ENCODE data around the gene DNAH14. TPM values are rescaled to one million over a fixed set of nuclear protein-coding genes. Genes with fewer than 3 reads are reported as not detected.

The DNAH14 gene
- total RNA-seq, 3 donors from 2014 or later = 9.2 to 12.7 (median 10.0) TPM

- Histone ChIP-seq H3K36me3 (ENCODE audit: low read depth) (no peaks in the 10 kb centered on the region), H3K9me3 (no peaks in the 10 kb centered on the region), H3K4me1 (ENCODE audit: low read depth) (no peaks in the 10 kb centered on the region), H3K4me3 (no peak overlapping the region)
- no peak for DNase-seq
- intact Hi-C loops (cut with DNase I, micrococcal nuclease) = no loop called here
- no peak for ATAC-seq
- no peak for TF ChIP-seq CTCF (IDR thresholded peaks at IDR 0.05)
These were observed 417.7 kb downstream of the DNAH14 start for GRCh38 chr1:225347123-225347683.

GRCh38 chr1:225348400-225348799, 418.9 kb downstream of the DNAH14 start:
- no peaks in the 10 kb centered on the region for H3K4me1 ChIP-seq (ENCODE audit: low read depth)
- no peak for TF ChIP-seq CTCF (IDR thresholded peaks at IDR 0.05)
- no peaks in the 10 kb centered on the region for H3K36me3 ChIP-seq (ENCODE audit: low read depth)
- H3K9me3 ChIP-seq = no peaks in the 10 kb centered on the region
- ATAC-seq (no peak), DNase-seq (no peak)
- intact Hi-C loops (cut with DNase I, micrococcal nuclease) = no loop called here
- no peak overlapping the region for H3K4me3 ChIP-seq

- DNase-seq (no peak), ATAC-seq (no peak)
- H3K4me3 ChIP-seq = no peak overlapping the region
- intact Hi-C loops (cut with DNase I, micrococcal nuclease) = no loop called here
- H3K4me1 ChIP-seq (ENCODE audit: low read depth) = no peaks in the 10 kb centered on the region
- no peaks in the 10 kb centered on the region for H3K36me3 ChIP-seq (ENCODE audit: low read depth)
- H3K9me3 ChIP-seq = no peaks in the 10 kb centered on the region
- no peak for TF ChIP-seq CTCF (IDR thresholded peaks at IDR 0.05)
These were observed 420.4 kb downstream of the DNAH14 start for GRCh38 chr1:225349826-225350225.

- Histone ChIP-seq H3K36me3 (ENCODE audit: low read depth) (no peaks in the 10 kb centered on the region), H3K4me3 (no peak overlapping the region), H3K4me1 (ENCODE audit: low read depth) (no peaks in the 10 kb centered on the region), H3K9me3 (no peaks in the 10 kb centered on the region)
- ATAC-seq = no peak
- intact Hi-C loops (cut with DNase I, micrococcal nuclease) = no loop called here
- TF ChIP-seq CTCF (IDR thresholded peaks at IDR 0.05) = no peak
- DNase-seq = no peak
These were observed 421.4 kb downstream of the DNAH14 start for GRCh38 chr1:225350872-225351271.

- Histone ChIP-seq H3K4me1 (ENCODE audit: low read depth) (no peaks in the 10 kb centered on the region), H3K36me3 (ENCODE audit: low read depth) (no peaks in the 10 kb centered on the region), H3K4me3 (no peak overlapping the region), H3K9me3 (no peaks in the 10 kb centered on the region)
- ATAC-seq (no peak), DNase-seq (no peak)
- intact Hi-C loops (cut with DNase I, micrococcal nuclease) = no loop called here
- no peak for TF ChIP-seq CTCF (IDR thresholded peaks at IDR 0.05)
These were observed 425.4 kb downstream of the DNAH14 start for GRCh38 chr1:225354906-225355305.

- no peaks in the 10 kb centered on the region for H3K4me1 ChIP-seq (ENCODE audit: low read depth)
- H3K9me3 ChIP-seq = no peaks in the 10 kb centered on the region
- H3K36me3 ChIP-seq (ENCODE audit: low read depth) = no peaks in the 10 kb centered on the region
- DNase-seq = no peak
- intact Hi-C loops (cut with DNase I, micrococcal nuclease) = no loop called here
- H3K4me3 ChIP-seq = no peak overlapping the region
- no peak for TF ChIP-seq CTCF (IDR thresholded peaks at IDR 0.05)
- ATAC-seq = no peak
These were observed 426.4 kb downstream of the DNAH14 start for GRCh38 chr1:225355863-225356262.
